Breast epithelium (tissue), 3 donors: Measurements from ENCODE around the gene MFAP2.

Source experiments
- CTCF ChIP-seq, 3 donors: fragments of 450-650 bp; IDR thresholded peaks; one replicate each; pipeline ENCODE4 v1.5.1; 2016 to 2017; ENCODE audit warnings: antibody characterized with exemption in 3 of 3, mild to moderate bottlenecking in 3 of 3, moderate library complexity in 3 of 3
- POLR2A ChIP-seq: fragments of 450-650 bp; IDR thresholded peaks from one replicate; pipeline ENCODE4 v1.6.1; 2016; ENCODE audit warnings: antibody characterized with exemption, mild to moderate bottlenecking, moderate library complexity
- POLR2AphosphoS5 ChIP-seq, 3 donors: sonication (generic); formaldehyde crosslinking; IDR thresholded peaks; one replicate each; pipeline ENCODE4 v1.6.1; 2017; ENCODE audit warnings: antibody characterized with exemption in 3 of 3

- TF ChIP-seq POLR2AphosphoS5 (IDR thresholded peaks at IDR 0.05) (no peak), CTCF (IDR thresholded peaks at IDR 0.05) (no peak), POLR2A (no peak)
These were observed 939 bp upstream of the MFAP2 start for GRCh38 chr1:16981269-16981849.
